H1 (cell line): ENCODE measurements around the gene MCM3AP. TPM values are rescaled to one million over a fixed set of nuclear protein-coding genes. Genes with fewer than 3 reads are reported as not detected.

ENCODE experiments used
- CTCF ChIA-PET: fragments of 300-600 bp; sonication (Branson Sonifier 250); formaldehyde crosslinking; loops from one replicate; lab custom pipeline; 2021; ENCODE audit not compliant: partially characterized antibody; lab: Charles Lee
- POLR2A ChIA-PET: fragments of 300-600 bp; sonication (Branson Sonifier 250); formaldehyde crosslinking; loops from one replicate; lab custom pipeline; 2021; ENCODE audit warnings: inconsistent platforms; ENCODE audit not compliant: partially characterized antibody; lab: Charles Lee
- DNase-seq, 2 experiments: peaks; one replicate each; pipeline versions ENCODE4 v3.0.0 to v3.0.0-alpha.2; 2010 to 2022; ENCODE audit warnings: low spot score in 2 of 2, low read depth in 1 of 2, mixed read lengths in 1 of 2
- FAIRE-seq: peaks from 2 replicates; lab custom pipeline; 2011; peaks lifted over from hg19 to GRCh38; lab: Jason Lieb, UNC
- H2AFZ ChIP-seq: 2 replicates; pipeline ENCODE4 v1.8.1; 2012; ENCODE audit warnings: low read length, inconsistent platforms
- H2AK5ac ChIP-seq: 2 replicates; pipeline ENCODE4 v1.6.1; 2013; ENCODE audit warnings: low read depth, low read length
- H2BK120ac ChIP-seq: replicated peaks from 2 replicates; pipeline ENCODE3; 2013; ENCODE audit warnings: low read depth, low read length, inconsistent platforms
- H2BK12ac ChIP-seq: 2 replicates; pipeline ENCODE4 v1.6.1; 2013; ENCODE audit warnings: low read depth, low read length
- H2BK15ac ChIP-seq: 2 replicates; pipeline ENCODE4 v1.6.1; 2013; ENCODE audit warnings: low read length
- H2BK20ac ChIP-seq: 2 replicates; pipeline ENCODE4 v1.6.1; 2013; ENCODE audit warnings: low read length
- H2BK5ac ChIP-seq: 2 replicates; pipeline ENCODE4 v1.6.1; 2013; ENCODE audit warnings: low read depth, low read length
- H3K14ac ChIP-seq: 2 replicates; pipeline ENCODE4 v1.6.1; 2013; ENCODE audit warnings: inconsistent platforms; ENCODE audit not compliant: insufficient read length
- H3K18ac ChIP-seq: 2 replicates; pipeline ENCODE4 v1.6.1; 2013; ENCODE audit warnings: low read length; ENCODE audit errors: extremely low read depth
- H3K23ac ChIP-seq: 2 replicates; pipeline ENCODE4 v1.6.1; 2013; ENCODE audit warnings: inconsistent platforms; ENCODE audit not compliant: insufficient read length
- H3K23me2 ChIP-seq: 2 replicates; pipeline ENCODE4 v1.6.1; 2013; ENCODE audit warnings: low read depth, low read length
- H3K27ac ChIP-seq: 2 replicates; pipeline ENCODE4 v1.6.1; 2011; ENCODE audit warnings: low read depth, low read length, inconsistent platforms
- H3K27me3 ChIP-seq, 4 experiments: replicated peaks in 1 of 4; 1 replicate in 1 of 4; 2 replicates in 3 of 4; pipeline versions ENCODE4 v1.6.1 to v1.8.1; 2011 to 2013; ENCODE audit warnings: low read length in 3 of 4, mild to moderate bottlenecking in 3 of 4, inconsistent platforms in 2 of 4, mixed read lengths in 2 of 4, moderate library complexity in 1 of 4; ENCODE audit not compliant: control insufficient read depth in 3 of 4, insufficient read depth in 3 of 4; ENCODE audit errors: extremely low read depth in 1 of 4
- H3K36me3 ChIP-seq, 4 experiments: 2 replicates each; pipeline versions ENCODE4 v1.6.1 to v1.8.1; 2011 to 2013; ENCODE audit warnings: mild to moderate bottlenecking in 4 of 4, low read length in 3 of 4, moderate library complexity in 2 of 4, control low read depth in 1 of 4, inconsistent platforms in 1 of 4; ENCODE audit not compliant: insufficient read depth in 4 of 4, control insufficient read depth in 2 of 4
- H3K4ac ChIP-seq: replicated peaks from 2 replicates; pipeline ENCODE3; 2013; ENCODE audit warnings: low read length, low read depth, mixed read lengths, inconsistent platforms; ENCODE audit not compliant: insufficient read length
- H3K4me1 ChIP-seq, 4 experiments: replicated peaks in 1 of 4; 1 replicate in 1 of 4; 2 replicates in 3 of 4; pipeline versions ENCODE4 v1.6.1 to v1.8.1; 2011 to 2013; ENCODE audit warnings: low read length in 3 of 4, inconsistent platforms in 2 of 4, mixed read lengths in 1 of 4; ENCODE audit not compliant: insufficient read depth in 4 of 4, control insufficient read depth in 3 of 4
- H3K4me2 ChIP-seq, 2 experiments: 2 replicates each; pipeline versions ENCODE4 v1.6.1 to v1.8.1; 2011 to 2013; ENCODE audit warnings: low read depth in 2 of 2, low read length in 2 of 2, control low read depth in 1 of 2, inconsistent platforms in 1 of 2, mild to moderate bottlenecking in 1 of 2; ENCODE audit not compliant: insufficient read depth in 1 of 2
- H3K4me3 ChIP-seq, 4 experiments: fragments of 200-600, 300-600 bp in 1 of 4; sonication (generic), shearing (Covaris generic), sonication (Bioruptor Twin) in 1 of 4; 2 replicates each; pipeline versions ENCODE4 v1.5.1 to v1.8.1; 2011 to 2016; ENCODE audit warnings: low read length in 4 of 4, low read depth in 3 of 4, control low read depth in 2 of 4, inconsistent platforms in 2 of 4, mild to moderate bottlenecking in 2 of 4, mixed read lengths in 1 of 4, moderate library complexity in 1 of 4; ENCODE audit not compliant: insufficient read depth in 2 of 4; ENCODE audit errors: extremely low read depth in 1 of 4
- H3K56ac ChIP-seq: replicated peaks from 2 replicates; pipeline ENCODE3; 2013; ENCODE audit warnings: low read depth, mild to moderate bottlenecking, mixed read lengths, low read length, inconsistent platforms; ENCODE audit not compliant: insufficient read length
- H3K79me1 ChIP-seq: 2 replicates; pipeline ENCODE4 v1.6.1; 2013; ENCODE audit warnings: low read depth, low read length, control low read depth
- H3K79me2 ChIP-seq, 2 experiments: 2 replicates each; pipeline versions ENCODE4 v1.6.1 to v1.8.1; 2012 to 2013; ENCODE audit warnings: low read length in 2 of 2, mild to moderate bottlenecking in 2 of 2, inconsistent platforms in 1 of 2; ENCODE audit not compliant: insufficient read depth in 2 of 2, control insufficient read depth in 1 of 2
- H3K9ac ChIP-seq, 4 experiments: replicated peaks in 1 of 4; 1 replicate in 1 of 4; 2 replicates in 3 of 4; pipeline versions ENCODE4 v1.6.1 to v1.8.1; 2011 to 2013; ENCODE audit warnings: low read depth in 3 of 4, low read length in 3 of 4, control low read depth in 2 of 4, mild to moderate bottlenecking in 2 of 4, moderate library complexity in 2 of 4, inconsistent platforms in 1 of 4; ENCODE audit errors: extremely low read depth in 1 of 4
- H3K9me3 ChIP-seq, 2 experiments: 2 replicates each; pipeline versions ENCODE4 v1.6.1 to v1.8.1; 2012 to 2013; ENCODE audit warnings: mild to moderate bottlenecking in 2 of 2, moderate library complexity in 2 of 2, control low read depth in 1 of 2, inconsistent platforms in 1 of 2, low read depth in 1 of 2, low read length in 1 of 2, mixed read lengths in 1 of 2; ENCODE audit not compliant: insufficient read depth in 2 of 2
- H4K20me1 ChIP-seq, 2 experiments: replicated peaks in 1 of 2; 2 replicates each; pipeline versions ENCODE3 to v1.8.1; 2011 to 2013; ENCODE audit warnings: inconsistent platforms in 2 of 2, low read length in 2 of 2, mild to moderate bottlenecking in 1 of 2; ENCODE audit not compliant: insufficient read depth in 2 of 2, control insufficient read depth in 1 of 2
- H4K5ac ChIP-seq: 2 replicates; pipeline ENCODE4 v1.6.1; 2013; ENCODE audit warnings: low read length, low read depth, mixed read lengths, inconsistent platforms; ENCODE audit not compliant: insufficient read length
- H4K8ac ChIP-seq: 2 replicates; pipeline ENCODE4 v1.8.0; 2013; ENCODE audit warnings: mild to moderate bottlenecking, moderate library complexity, low read length, inconsistent platforms; ENCODE audit not compliant: insufficient read depth; ENCODE audit errors: extremely low read depth
- H4K91ac ChIP-seq: replicated peaks from 2 replicates; pipeline ENCODE3; 2013; ENCODE audit warnings: low read length, mixed read lengths, inconsistent platforms; ENCODE audit not compliant: insufficient read length
- WGBS, 2 experiments: shearing (Covaris generic) in 1 of 2; methylation state at CpG; one replicate each; pipeline versions ENCODE4 v1.1.6 to v1.1.7; 2013 to 2015; ENCODE audit warnings: low lambda C conversion rate in 2 of 2, mixed read lengths in 2 of 2, inconsistent platforms in 1 of 2, low coverage in 1 of 2, missing lambda C conversion rate in 1 of 2; ENCODE audit not compliant: insufficient replicate concordance in 2 of 2, insufficient coverage in 1 of 2, insufficient read length in 1 of 2; ENCODE audit errors: extremely low coverage in 1 of 2, missing lambda C conversion rate in 1 of 2; 5-methylcytosine and 5-hydroxymethylcytosine counted together
- polyA plus RNA-seq, 7 experiments: library from polyadenylated mRNA; depleted of rRNA in 3 of 7; stranded (reverse) in 5 of 7; unstranded in 2 of 7; fragments of >200 nt in 5 of 7; fragments of 200-250 nt in 2 of 7; gene quantifications; 1 replicate in 5 of 7; 2 replicates in 1 of 7; 4 replicates in 1 of 7; pipeline versions ENCODE4 v1.2.1 to v1.2.3, GENCODE V29; 2011 to 2013; ENCODE audit warnings: missing spikeins in 2 of 7, mixed read lengths in 2 of 7
- total RNA-seq: library from RNA; stranded (reverse); fragmentation: NEBNext Ultra II Directional; extraction: Animal tissue kit (Norgen Biotek cat#: 25700); gene quantifications from 2 replicates; pipeline ENCODE4 v1.2.1, GENCODE V29; 2021

The MCM3AP gene
- total and polyA plus RNA-seq, 2 of the 8 experiments (the other 6 are each of a cell fraction or from before 2014, with no cell fraction given) = 37.2 to 119 TPM

DNA sequence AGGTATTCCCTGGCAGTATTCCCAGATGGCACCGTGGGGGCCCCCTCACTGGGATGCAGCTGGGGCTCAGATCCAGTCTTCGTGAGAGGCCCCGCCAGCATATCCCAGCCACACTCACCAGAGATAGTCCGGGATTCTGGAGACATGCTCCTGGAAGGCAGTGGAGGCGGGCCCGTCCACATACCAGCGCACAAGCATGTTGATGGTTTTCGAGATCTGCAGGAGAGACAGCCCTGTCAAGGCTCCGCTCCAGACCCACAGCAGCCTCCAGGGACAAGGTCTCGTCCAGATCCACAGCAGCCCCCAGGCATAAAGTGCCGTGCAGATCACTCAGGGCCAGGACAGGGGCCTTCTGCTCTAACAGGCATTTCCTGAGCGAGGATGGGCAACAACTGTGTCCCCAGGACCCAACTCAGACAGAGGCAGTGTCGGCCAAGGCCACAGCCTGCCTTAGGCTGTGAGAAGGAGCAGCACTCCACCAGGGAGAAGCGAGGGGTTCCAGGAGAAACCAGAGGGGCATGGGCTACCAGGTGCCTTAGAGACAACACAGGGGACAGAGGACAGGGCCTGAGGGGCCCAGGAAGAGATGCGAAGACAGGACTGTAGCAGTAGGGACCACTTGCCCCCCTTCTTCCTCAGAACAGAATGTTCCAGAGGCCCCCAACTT is 71.7 kb downstream of the MCM3AP start:
- Histone ChIP-seq H4K20me1 (peaks cover 7 to 29% of the 10 kb centered on the region in 2 experiments), H3K79me1 (peaks cover 9% of the 10 kb centered on the region; the same call in 1 of the 2 replicates), H2BK5ac (no peak overlapping the region), H3K23me2 (no peaks in the 10 kb centered on the region), H3K36me3 (peaks cover 0 to 17% (median 7%) of the 10 kb centered on the region in 4 experiments), H3K4me1 (no peaks in the 10 kb centered on the region), H4K91ac (no peak overlapping the region), H3K4ac (no peak overlapping the region), H2AFZ (no peak overlapping the region), H3K9ac (no peak overlapping the region), H3K4me3 (no peak overlapping the region), H2AK5ac (no peak overlapping the region), H3K23ac (no peak overlapping the region), H3K79me2 (peaks cover 0 to 2% of the 10 kb centered on the region in 2 experiments; a peak in 1 of 4 replicates), H3K56ac (no peak overlapping the region), H4K8ac (no peak overlapping the region), H3K18ac (no peak overlapping the region), H3K14ac (no peak overlapping the region), H4K5ac (no peak overlapping the region), H3K27ac (no peak overlapping the region), H2BK12ac (no peak overlapping the region), H3K9me3 (no peaks in the 10 kb centered on the region), H2BK15ac (no peak overlapping the region), H3K27me3 (no peaks in the 10 kb centered on the region), H2BK20ac (no peak overlapping the region), H2BK120ac (no peak overlapping the region), H3K4me2 (no peak overlapping the region)
- ChIA-PET POLR2A (no interaction called here), CTCF (no interaction called here)
- DNase-seq (no peak), FAIRE-seq (no peak)
- WGBS, 2 experiments = 92% methylated on average over 15 of the region's 15 CpGs; no CpG with 5 or more reads in 1 of the 2 experiments
